Tibial nerve (tissue), 3 donors: ENCODE results near the gene OR9A4.

ENCODE experiments used
- CTCF ChIP-seq, 5 experiments: fragments of 200-600 bp in 3 of 5; fragments of 450-650 bp in 2 of 5; sonication (generic) in 3 of 5; IDR thresholded peaks; one replicate each; pipeline ENCODE4 v1.5.1; 2016 to 2019; ENCODE audit warnings: antibody characterized with exemption in 5 of 5, mild to moderate bottlenecking in 3 of 5, moderate library complexity in 2 of 5
- POLR2A ChIP-seq, 2 donors: fragments of 450-650 bp; IDR thresholded peaks; one replicate each; pipeline ENCODE4 v1.6.1; 2017; ENCODE audit warnings: antibody characterized with exemption in 2 of 2, mild to moderate bottlenecking in 2 of 2, moderate library complexity in 2 of 2

- no peak for TF ChIP-seq CTCF (IDR thresholded peaks at IDR 0.05)
- no peak for TF ChIP-seq POLR2A (IDR thresholded peaks at IDR 0.05)
These were observed 4.8 kb upstream of the OR9A4 start for GRCh38 chr7:141911391-141911790.
